Measurements from ENCODE around the gene OTUD7B. TPM values are rescaled to one million over a fixed set of nuclear protein-coding genes. Genes with fewer than 3 reads are reported as not detected.
"Not testable (repeated sequence)": the region's sequence is repeated elsewhere in the genome, so short reads cannot be mapped to it uniquely, and the experiment has no call there.

The OTUD7B gene
- total RNA-seq, 1 donor from 2014 or later, result 31.6 TPM

DNA sequence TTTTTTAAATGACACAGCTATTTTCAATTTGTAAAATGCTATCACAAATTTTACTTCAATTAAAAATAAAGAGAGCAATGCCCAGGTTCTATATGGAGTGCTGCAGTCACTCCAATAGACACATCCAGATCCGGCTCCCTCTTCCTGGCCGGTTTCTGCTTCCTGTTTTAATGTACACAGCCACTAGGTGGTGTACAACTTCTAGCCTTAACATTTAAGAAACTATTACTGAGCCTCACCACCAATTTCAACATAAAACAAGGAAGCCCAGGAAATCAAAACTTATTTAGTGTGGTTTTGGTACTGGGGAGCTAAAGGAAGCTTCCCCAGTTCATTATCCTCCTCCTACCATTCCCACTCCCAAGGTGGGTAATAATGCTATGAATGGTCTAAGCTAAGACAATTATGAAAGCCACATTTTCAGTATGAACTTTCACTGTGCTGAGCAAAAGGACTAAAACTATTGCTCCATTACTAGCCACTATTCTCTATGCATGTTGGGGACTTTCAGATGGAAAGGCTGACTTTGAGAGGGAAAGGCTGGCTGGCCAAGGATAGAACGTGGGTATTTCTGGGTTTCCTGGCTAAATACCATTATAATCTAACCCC, 48.4 kb downstream of the OTUD7B start:
- Mint-ChIP-seq H3K36me3 (peaks cover 45% of the 10 kb centered on the region), H3K4me3 (no peak overlapping the region), H3K27ac (peak overlapping the region; percentile 63), H3K9me3 (no peaks in the 10 kb centered on the region), H3K4me1 (ENCODE audit: unreplicated experiment) (peaks cover 5% of the 10 kb centered on the region), H3K27me3 (no peaks in the 10 kb centered on the region)
- no peak for DNase-seq (ENCODE audit: extremely low spot score, unreplicated experiment)
- peak; percentile 93 for TF ChIP-seq CTCF (conservative IDR thresholded peaks at IDR 0.05)

GRCh38 chr1:149957548-149957947, 53.0 kb downstream of the OTUD7B start:
- H3K4me1 Mint-ChIP-seq (ENCODE audit: unreplicated experiment); H3K4me3 Mint-ChIP-seq; DNase-seq (ENCODE audit: extremely low spot score, unreplicated experiment); H3K27me3 Mint-ChIP-seq; H3K27ac Mint-ChIP-seq; H3K9me3 Mint-ChIP-seq: not testable (repeated sequence)
- H3K36me3 Mint-ChIP-seq, result peaks cover 67% of the 10 kb centered on the region

DNA sequence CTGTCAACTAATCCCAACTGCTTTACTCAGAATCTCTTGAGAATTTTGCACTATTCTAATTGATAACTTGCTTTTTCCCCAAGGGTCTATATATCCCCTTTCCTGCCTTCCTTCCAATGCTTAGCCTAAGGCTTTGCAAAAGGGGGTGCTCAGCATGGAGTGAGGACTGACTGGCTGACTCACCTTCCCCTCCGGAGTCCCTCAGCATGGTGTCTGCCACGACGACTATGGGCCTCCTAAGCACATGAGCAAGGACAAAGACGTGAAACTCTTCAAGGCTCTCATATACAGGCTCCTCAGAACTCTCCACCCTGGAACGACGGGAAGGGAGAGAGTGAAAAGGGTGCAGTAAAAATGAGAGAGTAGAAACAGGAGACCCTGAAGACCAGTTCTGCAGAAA, 60.6 kb downstream of the OTUD7B start:
- Mint-ChIP-seq H3K9me3 (no peaks in the 10 kb centered on the region), H3K27me3 (no peaks in the 10 kb centered on the region), H3K4me3 (no peak overlapping the region), H3K36me3 (peaks cover 43% of the 10 kb centered on the region), H3K4me1 (ENCODE audit: unreplicated experiment) (no peaks in the 10 kb centered on the region), H3K27ac (no peak overlapping the region)
- DNase-seq (ENCODE audit: extremely low spot score, unreplicated experiment), result no peak
- no peak for TF ChIP-seq CTCF (conservative IDR thresholded peaks at IDR 0.05)

- H3K27ac Mint-ChIP-seq, result no peak overlapping the region
Observed at GRCh38 chr1:149945206-149945605, 65.3 kb downstream of the OTUD7B start.

GRCh38 chr1:149942885-149943284, 67.6 kb downstream of the OTUD7B start:
- Mint-ChIP-seq H3K36me3 (peaks cover 18% of the 10 kb centered on the region), H3K4me3 (no peak overlapping the region), H3K9me3 (no peaks in the 10 kb centered on the region), H3K27me3 (no peaks in the 10 kb centered on the region), H3K4me1 (ENCODE audit: unreplicated experiment) (peaks cover 26% of the 10 kb centered on the region), H3K27ac (peak overlapping the region; percentile 1)
- TF ChIP-seq CTCF (conservative IDR thresholded peaks at IDR 0.05), result no peak
- DNase-seq (ENCODE audit: extremely low spot score, unreplicated experiment), result no peak

More at GRCh38 chr1:149945206-149945605, 65.3 kb downstream of the OTUD7B start:
- TF ChIP-seq CTCF (conservative IDR thresholded peaks at IDR 0.05), result no peak
- Mint-ChIP-seq H3K4me1 (ENCODE audit: unreplicated experiment) (peaks cover 12% of the 10 kb centered on the region), H3K9me3 (no peaks in the 10 kb centered on the region), H3K36me3 (peaks cover 23% of the 10 kb centered on the region), H3K27me3 (no peaks in the 10 kb centered on the region), H3K4me3 (no peak overlapping the region)
- no peak for DNase-seq (ENCODE audit: extremely low spot score, unreplicated experiment)

DNA sequence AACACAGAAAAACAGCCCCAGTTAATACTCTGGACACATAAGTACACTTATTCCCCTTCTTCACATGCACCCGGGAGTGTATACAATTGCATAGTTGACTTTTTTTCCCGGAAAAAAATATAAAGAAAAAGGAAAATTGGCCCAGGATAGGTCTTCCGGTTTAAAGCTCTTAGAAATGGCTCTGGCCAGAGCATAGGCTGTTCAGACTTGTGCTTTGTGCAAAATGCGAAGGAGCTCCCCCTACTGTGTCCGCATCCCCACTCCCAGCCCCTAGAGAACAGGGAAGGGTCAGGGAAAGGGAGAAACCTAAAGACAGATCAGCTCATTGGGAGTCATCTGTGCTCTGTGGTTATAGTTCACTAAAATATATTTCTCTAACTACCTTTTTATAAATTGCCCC, 68.3 kb downstream of the OTUD7B start:
- peak overlapping the region; percentile 46 for H3K27ac Mint-ChIP-seq
- peak; percentile 29 for TF ChIP-seq CTCF (conservative IDR thresholded peaks at IDR 0.05)
- no peak for DNase-seq (ENCODE audit: extremely low spot score, unreplicated experiment)
- no peaks in the 10 kb centered on the region for H3K27me3 Mint-ChIP-seq
- no peak overlapping the region for H3K4me3 Mint-ChIP-seq
- H3K9me3 Mint-ChIP-seq, result no peaks in the 10 kb centered on the region
- peaks cover 33% of the 10 kb centered on the region for H3K4me1 Mint-ChIP-seq (ENCODE audit: unreplicated experiment)
- H3K36me3 Mint-ChIP-seq, result peaks cover 13% of the 10 kb centered on the region

Data from type B pancreatic cell (in vitro differentiated cells).